AG04449 (cell line): ENCODE measurements around the gene PCED1B.

Experiments
- CTCF ChIA-PET: fragments of 350-600 bp; formaldehyde crosslinking; extraction: SDS; loops from one replicate; lab custom pipeline; 2021; ENCODE audit warnings: antibody characterized with exemption; lab: Yijun Ruan, JAX
- POLR2A ChIA-PET: fragments of 400-600, 350-600 bp; formaldehyde crosslinking; extraction: SDS; loops from one replicate; lab custom pipeline; 2020; ENCODE audit warnings: antibody characterized with exemption, inconsistent platforms; lab: Yijun Ruan, JAX
- DNase-seq: peaks from one replicate; pipeline ENCODE4 v3.0.0-alpha.2; 2010; ENCODE audit warnings: low read depth, low spot score
- H3K4me3 ChIP-seq: 2 replicates; pipeline ENCODE4 v1.5.1; 2011; ENCODE audit warnings: low read depth, mild to moderate bottlenecking, control low read depth, low read length
- CTCF ChIP-seq: IDR thresholded peaks from one replicate; pipeline ENCODE4 v1.5.1; 2011; ENCODE audit warnings: mild to moderate bottlenecking, moderate library complexity, low read length, control low read depth, inconsistent platforms; ENCODE audit not compliant: insufficient read depth; ENCODE audit errors: missing control alignments

The PCED1B gene

DNA sequence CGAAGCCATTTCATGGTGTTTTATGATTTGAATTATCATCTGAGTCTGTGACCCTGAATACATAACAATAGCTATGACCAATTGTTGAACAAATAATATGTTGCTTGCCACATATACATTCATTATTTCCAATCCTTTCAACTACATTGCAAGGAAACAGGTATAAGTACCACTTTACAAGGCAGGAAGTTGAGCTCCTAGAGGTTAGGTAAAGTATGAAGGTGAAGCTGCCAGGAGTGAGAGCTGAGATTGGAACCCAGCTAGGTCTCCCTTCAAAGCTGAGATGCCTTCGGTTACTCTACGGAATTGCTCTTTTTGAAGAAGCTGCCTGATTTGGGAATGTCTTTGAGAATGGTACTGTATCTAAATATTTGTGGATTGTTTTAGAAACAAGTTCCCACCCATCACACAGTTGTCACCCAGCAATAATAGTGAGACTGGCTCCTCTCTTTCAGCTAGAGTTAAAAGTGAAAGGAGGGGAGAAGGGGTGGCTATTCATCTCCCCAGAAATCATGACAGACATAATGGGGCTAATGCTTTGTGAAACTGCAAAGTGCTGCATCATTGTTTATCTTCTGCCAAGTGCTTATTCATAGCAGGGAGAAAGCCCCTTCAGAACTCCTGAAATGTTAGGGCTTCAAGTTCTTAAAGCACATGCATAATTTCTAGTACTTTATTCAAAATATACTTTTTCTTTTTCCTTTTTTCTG is 76.2 kb downstream of the PCED1B start:
- POLR2A ChIA-PET: no interaction called here
- no peak overlapping the region for H3K4me3 ChIP-seq
- CTCF ChIA-PET: interaction anchor here (0.6 kb wide), 1 partner anchor 993 kb away, joined by 3 read pairs; no protein-coding TSS in a partner anchor
- no peak for DNase-seq
- no peak for TF ChIP-seq CTCF

DNA sequence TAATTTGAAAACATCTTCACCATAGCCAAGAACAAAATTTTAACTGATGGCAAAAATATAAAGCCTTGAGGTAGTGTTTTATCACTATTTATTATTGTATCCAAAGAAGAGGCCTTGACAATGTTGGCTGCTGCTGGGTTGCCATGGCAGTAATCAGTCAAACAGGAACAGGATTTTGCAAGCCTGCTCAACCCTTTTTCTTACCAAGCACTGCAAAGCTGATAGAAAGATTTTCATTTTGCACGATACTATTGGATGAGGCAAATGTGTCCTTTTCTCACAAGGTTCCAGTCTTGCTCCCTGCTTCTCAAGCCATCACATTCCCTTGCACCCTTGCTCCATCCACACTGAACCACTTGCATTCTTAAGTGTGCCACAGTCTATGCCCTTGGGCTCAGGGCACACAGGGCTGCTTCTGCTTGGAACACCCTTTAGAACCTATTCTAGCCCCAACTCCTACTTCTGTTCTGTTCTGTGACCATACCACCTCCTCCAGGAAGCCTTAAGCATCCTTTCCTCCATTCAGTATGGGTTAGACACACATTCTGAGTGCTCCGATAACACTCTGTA is 76.8 kb downstream of the PCED1B start:
- no peak for DNase-seq
- CTCF ChIA-PET: interaction anchor here (1.2 kb wide), 1 partner anchor 124 kb away, joined by 3 read pairs; no protein-coding TSS in a partner anchor
- no peak overlapping the region for H3K4me3 ChIP-seq
- POLR2A ChIA-PET: no interaction called here
- no peak for TF ChIP-seq CTCF

DNA sequence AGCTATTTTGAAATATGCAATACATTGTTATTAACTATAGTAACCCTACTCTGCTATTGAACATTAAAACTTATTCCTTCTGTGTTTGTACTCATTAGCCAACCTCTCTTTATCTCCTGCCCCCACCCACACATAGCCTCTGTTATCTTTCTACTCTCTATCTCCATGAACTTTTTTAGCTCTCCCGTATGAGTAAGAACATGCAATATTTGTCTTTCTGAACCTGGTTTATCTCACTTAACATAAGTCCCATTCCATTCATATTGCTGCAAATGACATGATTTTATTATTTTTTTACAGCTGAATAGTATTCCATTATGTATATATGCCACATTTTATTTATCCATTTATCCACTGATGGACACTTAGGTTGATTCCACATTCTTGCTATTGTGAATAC is 79.4 kb downstream of the PCED1B start:
- ChIA-PET CTCF (no interaction called here), POLR2A (no interaction called here)
- TF ChIP-seq CTCF: no peak
- H3K4me3 ChIP-seq: no peak overlapping the region
- DNase-seq: no peak

DNA sequence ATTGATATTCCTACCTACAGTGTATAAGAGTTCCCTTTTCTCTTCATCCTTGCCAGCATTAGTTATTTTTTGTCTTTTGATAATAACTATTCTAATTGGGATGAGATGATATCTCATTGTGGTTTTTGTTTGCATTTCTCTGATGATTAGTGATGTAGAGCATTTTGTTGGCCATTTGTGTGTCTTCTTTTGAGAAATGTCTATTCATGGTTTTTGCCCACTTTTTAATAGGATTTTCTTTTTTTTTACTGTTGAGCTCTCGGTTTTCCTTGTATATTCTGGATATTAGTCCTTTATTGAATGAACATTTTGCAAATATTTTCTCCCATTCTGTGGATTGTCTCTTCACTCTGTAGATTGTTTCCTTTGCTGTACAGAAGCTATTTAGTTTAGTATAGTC is 79.9 kb downstream of the PCED1B start:
- no peak for DNase-seq
- no peak for TF ChIP-seq CTCF
- ChIA-PET POLR2A (no interaction called here), CTCF (no interaction called here)
- H3K4me3 ChIP-seq: no peak overlapping the region

DNA sequence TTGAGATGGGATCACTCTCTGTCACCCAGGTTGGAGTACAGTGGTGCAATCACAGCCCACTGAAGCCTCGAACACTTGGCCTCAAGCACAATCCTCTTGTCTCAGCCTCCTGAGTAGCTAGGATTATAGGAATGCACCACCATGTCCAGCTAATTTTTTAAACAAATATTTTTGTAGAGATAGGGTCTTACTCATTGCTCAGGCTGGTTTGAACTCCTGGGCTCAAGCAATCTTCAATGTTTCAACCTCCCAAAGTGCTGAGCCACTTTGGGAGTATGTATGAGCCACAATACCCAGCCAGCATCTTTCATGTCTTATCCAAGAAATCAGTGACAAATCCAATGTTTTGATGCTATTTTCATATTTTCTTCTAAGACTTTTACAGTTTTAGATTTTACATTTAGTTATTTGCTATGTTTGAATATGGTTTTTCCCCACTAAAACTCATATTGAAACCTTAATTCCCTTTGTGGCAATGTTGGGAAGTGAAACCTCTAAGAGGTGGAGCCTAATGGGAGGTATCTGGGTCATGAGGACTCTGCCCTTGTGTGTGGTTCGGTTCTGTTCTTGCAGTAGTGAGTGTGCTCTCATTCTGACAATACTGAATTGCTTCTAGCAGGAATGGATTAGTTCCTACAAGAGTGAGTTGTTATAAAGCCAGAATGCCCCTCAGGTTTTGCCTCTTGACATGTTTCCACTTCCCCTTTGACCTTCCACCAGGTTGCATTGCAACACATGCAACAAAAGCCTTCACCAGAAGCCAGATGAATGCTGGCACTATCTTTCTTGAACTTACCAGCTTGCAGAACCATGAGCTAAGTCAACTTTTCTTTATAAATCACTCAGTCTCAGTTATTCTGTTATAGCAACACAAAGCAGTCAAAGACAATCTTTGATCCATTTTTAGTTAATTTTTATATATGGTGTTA is 81.2 kb downstream of the PCED1B start:
- DNase-seq: no peak

More for the DNA sequence above, 81.2 kb downstream of the PCED1B start:
- CTCF ChIA-PET: no interaction called here
- no peak overlapping the region for H3K4me3 ChIP-seq
- no peak for TF ChIP-seq CTCF
- POLR2A ChIA-PET: no interaction called here
